ENCODE measurements around the gene MYRF. TPM values are rescaled to one million over a fixed set of nuclear protein-coding genes. Genes with fewer than 3 reads are reported as not detected.

MYRF gene
- total and polyA plus RNA-seq, 2 of the 13 experiments (the other 11 are each of a cell fraction or from before 2014, with no cell fraction given), result 10.2 to 25.9 TPM

- TF ChIP-seq TEF (CRISPR knock-in tag; IDR thresholded peaks at IDR 0.05) (no peak), ZNF225 (CRISPR knock-in tag; IDR thresholded peaks at IDR 0.05) (no peak), ZC3H4 (CRISPR knock-in tag; IDR thresholded peaks at IDR 0.05; ENCODE audit: borderline replicate concordance) (no peak), NFIC (IDR thresholded peaks at IDR 0.05; ENCODE audit: low read length) (no peak), STAT5B (CRISPR knock-in tag; IDR thresholded peaks at IDR 0.05) (no peak; the same call in 1 of the 2 replicates), NCOA2 (CRISPR knock-in tag; IDR thresholded peaks at IDR 0.05) (peak; percentile 79), MBNL3 (CRISPR knock-in tag; conservative IDR thresholded peaks at IDR 0.05) (no peak), ZNF577 (CRISPR knock-in tag; IDR thresholded peaks at IDR 0.05; ENCODE audit: borderline replicate concordance, low read depth) (no peak), ELK4 (CRISPR knock-in tag; IDR thresholded peaks at IDR 0.05; ENCODE audit: borderline replicate concordance) (no peak), ZMAT3 (CRISPR knock-in tag; conservative IDR thresholded peaks at IDR 0.05) (peak; percentile 6; the same call in 1 of the 2 replicates), CSRNP1 (CRISPR knock-in tag; IDR thresholded peaks at IDR 0.05) (no peak), IRF9 (CRISPR knock-in tag; IDR thresholded peaks at IDR 0.05; ENCODE audit: borderline replicate concordance) (no peak), RXRB (CRISPR knock-in tag; IDR thresholded peaks at IDR 0.05; ENCODE audit: borderline replicate concordance) (peak; percentile 82), SSRP1 (CRISPR knock-in tag; IDR thresholded peaks at IDR 0.05) (no peak), ZFP37 (CRISPR knock-in tag; IDR thresholded peaks at IDR 0.05; ENCODE audit: borderline replicate concordance) (no peak), MAF1 (CRISPR knock-in tag; IDR thresholded peaks at IDR 0.05; ENCODE audit: borderline replicate concordance) (no peak), NR3C1 (CRISPR knock-in tag; IDR thresholded peaks at IDR 0.05) (no peak), ZSCAN20 (CRISPR knock-in tag; IDR thresholded peaks at IDR 0.05; ENCODE audit: borderline replicate concordance) (no peak), ZBTB1 (CRISPR knock-in tag; IDR thresholded peaks at IDR 0.05; ENCODE audit: borderline replicate concordance) (no peak), ZIK1 (CRISPR knock-in tag; IDR thresholded peaks at IDR 0.05; ENCODE audit: borderline replicate concordance, low read depth) (no peak), ZNF75D (CRISPR knock-in tag; IDR thresholded peaks at IDR 0.05; ENCODE audit: borderline replicate concordance) (no peak), ZNF563 (CRISPR knock-in tag; IDR thresholded peaks at IDR 0.05) (0 out of 2 replicates have a peak, but pooled peaks have one; percentile 16), ZNF44 (CRISPR knock-in tag; IDR thresholded peaks at IDR 0.05) (no peak), ZNF335 (CRISPR knock-in tag; IDR thresholded peaks at IDR 0.05) (no peak), RARG (CRISPR knock-in tag; IDR thresholded peaks at IDR 0.05; ENCODE audit: low read depth) (no peak), NFE2L1 (CRISPR knock-in tag; IDR thresholded peaks at IDR 0.05; ENCODE audit: borderline replicate concordance) (no peak)
These were observed 16.9 kb downstream of the MYRF start (continued) for GRCh38 chr11:61769169-61769920.

Measured in HepG2 (cell line).